ENCODE measurements around the gene POLN.

Gene POLN

DNA sequence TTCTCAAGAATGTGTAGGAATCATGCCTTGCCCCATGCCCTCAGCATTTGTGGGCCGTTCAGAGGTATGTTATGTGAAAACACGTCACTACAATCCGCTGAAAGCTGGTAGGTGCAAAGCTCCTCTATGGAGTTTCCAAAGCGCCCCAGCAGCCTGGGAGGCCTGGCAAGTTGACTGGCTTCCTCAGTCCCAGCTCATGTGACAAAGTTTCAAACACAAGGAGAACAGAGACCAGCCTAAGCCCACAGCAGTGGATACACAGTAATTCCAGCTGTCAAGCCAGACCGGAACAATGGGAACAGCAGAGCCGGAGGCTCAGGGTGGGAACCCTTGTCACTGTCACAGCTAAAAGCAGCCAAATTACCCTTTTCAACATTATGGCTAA lies 149.3 kb downstream of the POLN start:
- TF ChIP-seq, protein P1, sequence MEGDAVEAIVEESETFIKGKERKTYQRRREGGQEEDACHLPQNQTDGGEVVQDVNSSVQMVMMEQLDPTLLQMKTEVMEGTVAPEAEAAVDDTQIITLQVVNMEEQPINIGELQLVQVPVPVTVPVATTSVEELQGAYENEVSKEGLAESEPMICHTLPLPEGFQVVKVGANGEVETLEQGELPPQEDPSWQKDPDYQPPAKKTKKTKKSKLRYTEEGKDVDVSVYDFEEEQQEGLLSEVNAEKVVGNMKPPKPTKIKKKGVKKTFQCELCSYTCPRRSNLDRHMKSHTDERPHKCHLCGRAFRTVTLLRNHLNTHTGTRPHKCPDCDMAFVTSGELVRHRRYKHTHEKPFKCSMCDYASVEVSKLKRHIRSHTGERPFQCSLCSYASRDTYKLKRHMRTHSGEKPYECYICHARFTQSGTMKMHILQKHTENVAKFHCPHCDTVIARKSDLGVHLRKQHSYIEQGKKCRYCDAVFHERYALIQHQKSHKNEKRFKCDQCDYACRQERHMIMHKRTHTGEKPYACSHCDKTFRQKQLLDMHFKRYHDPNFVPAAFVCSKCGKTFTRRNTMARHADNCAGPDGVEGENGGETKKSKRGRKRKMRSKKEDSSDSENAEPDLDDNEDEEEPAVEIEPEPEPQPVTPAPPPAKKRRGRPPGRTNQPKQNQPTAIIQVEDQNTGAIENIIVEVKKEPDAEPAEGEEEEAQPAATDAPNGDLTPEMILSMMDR (conservative IDR thresholded peaks at IDR 0.05): no peak
- no peak overlapping the region for H3K27ac ChIP-seq

DNA sequence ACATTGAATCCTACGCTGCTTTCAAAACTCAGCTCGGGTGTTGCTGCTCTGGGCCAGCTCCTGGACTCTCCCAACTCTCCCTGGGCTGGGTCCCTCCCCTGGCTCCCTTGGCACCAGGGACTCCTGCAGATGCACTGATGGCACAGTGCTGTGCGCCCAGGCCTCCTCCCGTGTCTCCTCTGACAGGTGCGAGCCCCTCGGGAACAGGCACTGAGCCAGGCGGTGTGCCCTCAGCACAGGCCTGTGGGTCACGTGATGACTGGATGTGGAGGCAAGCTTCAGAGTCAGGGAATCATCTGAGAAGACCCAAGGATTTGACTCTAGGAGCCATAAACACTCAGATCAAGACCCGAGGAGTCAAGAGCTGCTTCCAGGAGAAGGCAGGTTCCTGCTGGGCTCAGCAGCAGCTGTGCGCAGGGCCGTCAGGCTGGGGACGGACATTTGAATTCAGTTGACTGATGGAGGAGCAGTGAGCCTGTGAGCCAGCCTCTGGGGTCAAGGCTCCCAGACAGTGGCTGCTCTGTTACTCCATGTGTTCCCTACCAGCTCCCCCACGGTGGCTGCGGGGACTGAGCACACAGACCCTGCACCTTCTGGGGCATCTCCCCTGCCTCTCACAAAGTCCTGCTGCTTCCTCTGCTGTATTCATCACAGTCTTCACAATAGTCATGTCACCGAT lies 149.8 kb downstream of the POLN start:
- no peak overlapping the region for H3K27ac ChIP-seq
- TF ChIP-seq, protein P1 (conservative IDR thresholded peaks at IDR 0.05): no peak

DNA sequence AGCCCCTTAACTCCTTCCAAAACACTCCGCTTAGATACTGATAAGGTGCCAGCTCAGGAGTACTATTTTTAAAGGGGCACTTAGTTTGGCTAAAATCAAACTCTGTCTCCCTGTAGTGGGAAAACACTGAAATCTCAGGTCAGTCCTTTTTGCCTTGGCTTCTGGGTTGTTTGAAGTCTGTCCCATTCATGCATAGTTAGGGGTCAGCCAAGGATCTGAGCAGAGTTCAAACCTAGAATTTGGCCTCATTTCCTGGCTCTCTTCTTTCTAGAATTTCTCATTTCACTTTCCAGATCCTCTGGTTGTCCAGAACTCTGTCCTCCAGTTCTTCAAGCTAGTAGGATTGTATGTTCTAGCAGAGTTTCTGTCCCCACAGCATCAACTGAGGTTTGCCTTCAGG lies 151.3 kb downstream of the POLN start:
- TF ChIP-seq, protein P1 (conservative IDR thresholded peaks at IDR 0.05): no peak

DNA sequence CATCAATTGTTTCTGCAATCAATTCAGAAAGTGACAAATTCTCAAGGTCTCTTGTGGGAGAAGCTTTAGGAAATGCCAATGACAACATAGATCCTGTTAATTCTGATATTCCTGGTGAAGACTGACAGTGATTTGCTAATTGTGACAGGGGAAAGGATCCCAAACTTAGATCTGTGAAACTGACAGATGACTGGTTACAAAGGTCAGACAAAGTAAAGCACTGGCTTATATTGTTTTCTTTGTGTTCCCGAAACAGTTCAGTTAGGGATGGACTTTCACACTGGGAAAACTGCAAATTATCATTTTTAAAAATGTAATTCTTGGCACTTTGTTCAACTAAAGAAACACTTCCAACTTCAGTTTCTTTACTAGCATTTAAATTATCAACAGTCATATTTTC lies 152.7 kb downstream of the POLN start:
- H3K27ac ChIP-seq: no peak overlapping the region
- TF ChIP-seq, protein P1 (conservative IDR thresholded peaks at IDR 0.05): no peak

More for the DNA sequence above, 151.3 kb downstream of the POLN start:
- H3K27ac ChIP-seq: no peak overlapping the region

DNA sequence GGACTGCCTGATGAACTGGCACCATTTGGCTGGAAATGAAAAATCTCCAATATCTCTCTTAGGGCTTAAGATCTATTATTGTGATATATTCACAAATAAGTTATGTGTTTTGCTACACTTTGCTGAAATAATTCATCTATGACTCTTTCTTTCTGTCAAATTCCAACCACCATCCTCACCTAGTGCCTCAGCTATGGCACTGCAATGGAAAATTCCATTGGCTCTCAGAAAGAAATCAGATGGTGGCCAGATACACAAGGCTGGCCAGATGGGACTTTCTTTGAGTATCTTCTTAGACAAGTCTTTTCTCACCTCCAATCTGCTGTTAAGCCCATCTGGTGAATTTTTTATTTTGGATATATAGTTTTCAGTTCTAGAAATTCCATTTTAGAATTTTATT lies 154.8 kb downstream of the POLN start:
- TF ChIP-seq, protein P1 (conservative IDR thresholded peaks at IDR 0.05): no peak
- no peak overlapping the region for H3K27ac ChIP-seq

DNA sequence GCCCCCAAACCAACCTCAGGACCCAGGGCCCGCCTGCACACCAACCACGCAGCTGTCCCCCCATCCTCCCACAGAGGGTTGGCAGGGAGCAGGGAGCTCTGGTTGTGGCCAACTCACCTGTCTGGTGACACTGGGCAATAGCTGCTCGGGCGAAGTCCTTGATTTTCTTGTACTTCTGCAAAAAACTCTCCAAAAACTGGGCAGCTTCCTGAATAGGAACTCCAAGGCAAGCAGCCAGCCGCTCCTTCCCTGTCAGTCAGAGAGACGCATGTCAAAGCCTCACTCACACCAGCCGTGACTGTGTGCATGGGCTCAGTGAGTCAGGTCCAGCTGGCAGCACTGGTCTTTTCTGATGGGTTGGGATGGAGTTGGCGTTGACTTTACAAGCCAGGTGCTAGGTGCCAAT lies 156.4 kb downstream of the POLN start:
- TF ChIP-seq, protein P1 (conservative IDR thresholded peaks at IDR 0.05): no peak
- H3K27ac ChIP-seq: no peak overlapping the region

DNA sequence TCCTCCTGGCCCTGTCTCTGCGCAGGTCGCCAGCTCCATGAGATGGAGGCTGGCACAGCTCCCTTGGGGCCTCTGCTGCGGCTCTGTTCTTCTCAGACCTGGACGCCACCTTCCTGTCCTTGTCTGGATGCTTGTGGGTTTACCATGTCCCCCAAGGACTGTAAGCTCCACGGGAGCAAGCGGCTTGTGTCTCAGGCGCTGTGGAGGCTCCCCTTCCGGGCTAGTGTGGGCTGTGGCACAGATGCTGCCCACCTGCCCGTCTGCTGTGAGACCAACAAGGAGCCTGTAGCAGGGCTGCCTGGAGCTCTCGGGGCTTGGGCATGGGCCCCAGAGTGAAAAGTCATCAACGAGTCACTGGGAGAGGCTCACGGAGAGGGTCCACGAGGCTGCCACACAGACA lies 157.6 kb downstream of the POLN start:
- no peak overlapping the region for H3K27ac ChIP-seq
- TF ChIP-seq, protein P1 (conservative IDR thresholded peaks at IDR 0.05): no peak
